OCI-LY3 (cell line): ENCODE measurements around the gene SLC46A2.

Source experiments
- H2AFZ ChIP-seq: fragments of 200-600, 300-600 bp; shearing (Covaris generic); 2 replicates; pipeline ENCODE4 v1.6.0; 2014; ENCODE audit warnings: antibody characterized with exemption, low read depth, low read length
- H3K27ac ChIP-seq: fragments of 200-600, 300-600 bp; sonication (generic); 2 replicates; pipeline ENCODE4 v1.5.1; 2014; ENCODE audit warnings: mild to moderate bottlenecking, low read length, moderate library complexity, mixed read lengths
- H3K27me3 ChIP-seq: fragments of 200-600, 300-600 bp; sonication (generic); 2 replicates; pipeline ENCODE4 v1.6.1; 2014; ENCODE audit warnings: low read depth, low read length, mixed read lengths
- H3K36me3 ChIP-seq: fragments of 200-600, 300-600 bp; sonication (generic); replicated peaks from 2 replicates; pipeline ENCODE3; 2014; ENCODE audit warnings: low read depth, low read length, mixed read lengths
- H3K4me1 ChIP-seq: fragments of 300-600, 200-600 bp; sonication (generic); 2 replicates; pipeline ENCODE4 v1.6.1; 2014; ENCODE audit warnings: low read length, mixed read lengths
- H3K4me2 ChIP-seq: fragments of 200-600, 300-600 bp; sonication (generic); 2 replicates; pipeline ENCODE4 v1.6.1; 2014; ENCODE audit warnings: low read length, mixed read lengths
- H3K4me3 ChIP-seq: fragments of 300-600, 200-600 bp; sonication (generic); 2 replicates; pipeline ENCODE4 v1.5.1; 2014; ENCODE audit warnings: antibody characterized with exemption, mild to moderate bottlenecking, low read length, moderate library complexity
- H3K79me2 ChIP-seq: fragments of 300-600, 200-600 bp; shearing (Covaris generic); 2 replicates; pipeline ENCODE4 v1.6.1; 2014; ENCODE audit warnings: mild to moderate bottlenecking, low read length, mixed read lengths
- H3K9ac ChIP-seq: fragments of 300-600, 200-600 bp; shearing (Covaris generic); 2 replicates; pipeline ENCODE4 v1.6.0; 2014; ENCODE audit warnings: mild to moderate bottlenecking, low read length, moderate library complexity
- H3K9me3 ChIP-seq: fragments of 200-600, 300-600 bp; shearing (Covaris generic); 2 replicates; pipeline ENCODE4 v1.6.1; 2014; ENCODE audit warnings: low read length, mixed read lengths; ENCODE audit not compliant: insufficient read depth
- H4K20me1 ChIP-seq: fragments of 200-600, 300-600 bp; sonication (generic); 2 replicates; pipeline ENCODE4 v1.6.1; 2016; ENCODE audit warnings: low read length, mixed read lengths; ENCODE audit not compliant: insufficient read depth
- CTCF ChIP-seq: fragments of 200-600, 300-600 bp; sonication (generic); IDR thresholded peaks from 2 replicates; pipeline ENCODE4 v1.5.1; 2014; ENCODE audit warnings: antibody characterized with exemption, low read length, low read depth
- EZH2phosphoT487 ChIP-seq: fragments of 200-600 bp; shearing (Covaris generic); IDR thresholded peaks from 2 replicates; pipeline ENCODE4 v1.6.1; 2018; ENCODE audit warnings: antibody characterized with exemption, mixed run types, low read depth

The SLC46A2 gene

GRCh38 chr9:112858005-112858404, 32.7 kb downstream of the SLC46A2 start:
- Histone ChIP-seq H3K4me1 (peaks cover 52% of the 10 kb centered on the region), H3K27ac (peak overlapping the region; percentile 82), H3K79me2 (no peaks in the 10 kb centered on the region), H3K9me3 (no peaks in the 10 kb centered on the region), H4K20me1 (no peaks in the 10 kb centered on the region; the same call in 1 of the 2 replicates), H3K4me2 (peak overlapping the region; percentile 74), H3K9ac (peak overlapping the region; percentile 8; the same call in 1 of the 2 replicates), H3K27me3 (0 out of 2 replicates have a peak, but pooled peaks cover 7% of the 10 kb centered on the region), H3K4me3 (no peak overlapping the region), H3K36me3 (no peaks in the 10 kb centered on the region), H2AFZ (no peak overlapping the region)
- TF ChIP-seq CTCF: no peak
- TF ChIP-seq EZH2phosphoT487: no peak

- no peak overlapping the region for H3K4me3 ChIP-seq
- no peaks in the 10 kb centered on the region; the same call in 1 of the 2 replicates for H4K20me1 ChIP-seq
- H3K27ac ChIP-seq: no peak overlapping the region
- H3K27me3 ChIP-seq: 0 out of 2 replicates have a peak, but pooled peaks cover 7% of the 10 kb centered on the region
- H3K4me1 ChIP-seq: peaks cover 41% of the 10 kb centered on the region
- H3K9ac ChIP-seq: no peak overlapping the region
- no peaks in the 10 kb centered on the region for H3K79me2 ChIP-seq
- no peak overlapping the region for H2AFZ ChIP-seq
- no peaks in the 10 kb centered on the region for H3K36me3 ChIP-seq
- H3K4me2 ChIP-seq: no peak overlapping the region
- no peak for TF ChIP-seq CTCF
- TF ChIP-seq EZH2phosphoT487: no peak
- H3K9me3 ChIP-seq: no peaks in the 10 kb centered on the region
Observed at GRCh38 chr9:112856843-112857242, 33.8 kb downstream of the SLC46A2 start.

GRCh38 chr9:112856200-112856599, 34.5 kb downstream of the SLC46A2 start:
- Histone ChIP-seq H3K9ac (no peak overlapping the region), H3K4me2 (no peak overlapping the region), H2AFZ (no peak overlapping the region), H3K27me3 (0 out of 2 replicates have a peak, but pooled peaks cover 7% of the 10 kb centered on the region), H4K20me1 (no peaks in the 10 kb centered on the region; the same call in 1 of the 2 replicates), H3K4me3 (no peak overlapping the region), H3K79me2 (no peaks in the 10 kb centered on the region), H3K36me3 (no peaks in the 10 kb centered on the region), H3K9me3 (no peaks in the 10 kb centered on the region), H3K4me1 (peaks cover 34% of the 10 kb centered on the region), H3K27ac (no peak overlapping the region)
- no peak for TF ChIP-seq EZH2phosphoT487

- H3K4me3 ChIP-seq: no peak overlapping the region
- peaks cover 23% of the 10 kb centered on the region for H3K4me1 ChIP-seq
- H4K20me1 ChIP-seq: no peaks in the 10 kb centered on the region
- H3K27me3 ChIP-seq: no peaks in the 10 kb centered on the region
- H3K9ac ChIP-seq: no peak overlapping the region
- H2AFZ ChIP-seq: no peak overlapping the region
- no peak for TF ChIP-seq EZH2phosphoT487
- H3K27ac ChIP-seq: no peak overlapping the region
- no peaks in the 10 kb centered on the region for H3K9me3 ChIP-seq
- H3K4me2 ChIP-seq: no peak overlapping the region
- no peaks in the 10 kb centered on the region for H3K36me3 ChIP-seq
- H3K79me2 ChIP-seq: no peaks in the 10 kb centered on the region
Observed at GRCh38 chr9:112854657-112855056, 36.0 kb downstream of the SLC46A2 start.

GRCh38 chr9:112853882-112854585, 36.6 kb downstream of the SLC46A2 start:
- no peak for TF ChIP-seq EZH2phosphoT487
- TF ChIP-seq CTCF: no peak
- Histone ChIP-seq H3K4me2 (no peak overlapping the region), H4K20me1 (no peaks in the 10 kb centered on the region; the same call in 1 of the 2 replicates), H3K9me3 (no peaks in the 10 kb centered on the region), H3K79me2 (no peaks in the 10 kb centered on the region), H3K27ac (no peak overlapping the region), H3K4me1 (peaks cover 23% of the 10 kb centered on the region), H3K36me3 (no peaks in the 10 kb centered on the region), H3K9ac (no peak overlapping the region), H3K4me3 (no peak overlapping the region), H2AFZ (no peak overlapping the region), H3K27me3 (no peaks in the 10 kb centered on the region)
